GM19372 (cell line): Measurements from ENCODE around the gene AGFG2.

Source experiments
- ATAC-seq: cut with Tn5 transposase; IDR thresholded peaks from one replicate; pipeline ENCODE4 v1.9.1; 2021; ENCODE audit warnings: mild to moderate bottlenecking, low read depth, moderate library complexity; ENCODE audit not compliant: unreplicated experiment

The AGFG2 gene

GRCh38 chr7:100568896-100569844, 30.2 kb downstream of the AGFG2 start:
- peak; percentile 42 for ATAC-seq

- ATAC-seq: no peak
These were observed 32.2 kb downstream of the AGFG2 start for GRCh38 chr7:100570954-100571828.

- ATAC-seq: no peak
These were observed 32.8 kb downstream of the AGFG2 start for GRCh38 chr7:100571829-100572116.

- no peak for ATAC-seq
These were observed 33.4 kb downstream of the AGFG2 start for GRCh38 chr7:100572281-100572948.

- ATAC-seq: no peak
These were observed 34.1 kb downstream of the AGFG2 start for GRCh38 chr7:100572949-100573675.

- no peak for ATAC-seq
These were observed 34.8 kb downstream of the AGFG2 start, which contains the start of gene SAP25 for GRCh38 chr7:100573691-100574361. SAP25 (minus strand) TSS chr7:100573900; CDS start chr7:100573742, 158 bp downstream.

GRCh38 chr7:100574362-100575205, 35.6 kb downstream of the AGFG2 start:
- ATAC-seq: no peak

GRCh38 chr7:100575206-100575631, 36.2 kb downstream of the AGFG2 start:
- no peak for ATAC-seq

- ATAC-seq: no peak
These were observed 36.9 kb downstream of the AGFG2 start for GRCh38 chr7:100575746-100576383.

- ATAC-seq: no peak
These were observed 37.5 kb downstream of the AGFG2 start for GRCh38 chr7:100576384-100576993.

DNA sequence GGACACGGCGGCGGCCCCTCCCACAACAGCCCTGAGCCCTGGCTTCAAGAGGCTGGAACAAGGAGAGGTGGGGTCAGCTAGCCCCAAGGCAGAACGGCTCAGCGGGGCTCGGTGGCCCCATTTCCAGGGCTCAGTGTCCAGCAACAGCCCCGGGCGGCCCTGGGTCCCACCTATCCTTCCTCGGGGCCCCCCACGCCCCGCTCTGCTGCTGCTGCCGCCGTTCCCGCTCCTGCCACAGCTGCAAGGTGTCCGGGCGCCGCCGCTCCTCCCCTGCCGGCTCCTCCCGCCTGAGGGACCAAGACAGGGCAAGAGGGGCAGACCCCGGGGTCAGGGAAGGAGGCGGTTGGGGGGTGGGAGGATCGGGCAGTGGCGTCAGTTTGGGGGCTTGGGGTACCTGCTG, 38.1 kb downstream of the AGFG2 start:
- no peak for ATAC-seq

- no peak for ATAC-seq
These were observed 38.5 kb downstream of the AGFG2 start for GRCh38 chr7:100577507-100577906.

GRCh38 chr7:100578246-100579183, 39.5 kb downstream of the AGFG2 start:
- no peak for ATAC-seq

DNA sequence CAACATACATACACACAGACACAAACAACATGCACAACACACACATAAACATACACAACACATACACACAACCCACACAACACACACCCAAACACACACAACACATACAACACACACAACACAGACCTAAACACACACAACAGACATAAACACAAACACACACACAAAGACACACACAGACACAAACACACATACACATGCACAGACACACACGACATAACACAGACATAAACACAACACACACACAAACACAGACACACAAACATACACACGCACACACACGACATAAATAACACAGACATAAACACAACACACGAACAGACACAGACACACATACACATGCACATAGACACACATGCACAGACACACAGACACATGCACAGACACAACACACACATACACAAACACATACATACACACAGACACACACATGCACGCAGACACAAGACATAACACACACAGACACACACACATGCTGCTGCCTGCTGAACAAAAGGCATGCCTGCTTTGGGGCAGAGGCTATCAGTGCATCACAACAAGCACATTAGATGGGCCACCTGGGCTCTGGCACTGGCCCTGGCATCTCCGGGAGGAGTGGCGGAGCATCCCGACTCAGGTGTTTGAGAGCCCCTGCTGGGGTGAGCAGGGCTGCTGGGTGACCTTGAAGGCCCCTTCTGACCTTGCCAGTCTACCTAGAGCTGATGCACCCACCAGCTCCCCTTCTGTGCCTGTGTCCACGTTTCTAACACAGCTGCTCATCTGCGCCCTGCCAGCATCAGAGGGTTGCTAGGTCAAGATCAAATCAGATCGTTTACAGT, 41.7 kb downstream of the AGFG2 start:
- no peak for ATAC-seq

DNA sequence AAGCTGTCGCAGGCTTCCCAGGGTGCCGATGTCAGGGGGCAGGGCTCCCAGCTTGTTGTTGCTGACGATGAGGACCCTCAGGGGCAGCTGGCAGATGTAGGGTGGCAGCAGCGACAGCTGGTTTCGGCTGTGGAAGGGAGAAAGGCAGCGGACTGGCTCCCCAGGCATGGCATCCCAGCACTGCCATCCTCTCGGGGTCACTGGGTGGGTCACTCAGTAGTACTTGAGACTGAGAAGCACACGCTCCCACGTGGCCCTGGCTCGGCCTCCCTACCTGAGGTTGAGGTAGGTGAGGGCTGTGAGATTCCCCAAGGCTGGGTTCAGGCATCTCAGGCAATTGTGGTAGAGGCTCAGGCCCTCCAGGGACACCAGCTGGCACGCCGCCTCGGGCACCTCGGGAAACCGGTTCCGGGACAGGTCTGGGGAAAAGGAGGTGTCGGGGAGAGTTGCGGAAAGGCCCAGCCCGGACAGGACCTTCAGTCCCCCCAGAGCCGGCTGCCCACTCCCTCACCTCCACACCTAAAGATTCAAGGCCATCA, 43.1 kb downstream of the AGFG2 start:
- no peak for ATAC-seq

GRCh38 chr7:100582650-100583049, 43.6 kb downstream of the AGFG2 start:
- ATAC-seq: no peak
